NCI-H187 (cell line): ENCODE measurements around the gene PRKG1.
"Not testable (repeated sequence)": the region's sequence is repeated elsewhere in the genome, so short reads cannot be mapped to it uniquely, and the experiment has no call there.

Source experiments
- DNase-seq, 2 experiments: peaks; one replicate each; lab custom pipeline; 2025; lab: John Stamatoyannopoulos, UW

The PRKG1 gene

GRCh38 chr10:51227897-51228713 is 153.8 kb downstream of the PRKG1 start:
- no peak for DNase-seq

GRCh38 chr10:51228714-51229100 is 154.4 kb downstream of the PRKG1 start:
- no peak for DNase-seq

GRCh38 chr10:51230887-51231585 is 156.7 kb downstream of the PRKG1 start:
- DNase-seq, result no peak

- no peak for DNase-seq
Observed at GRCh38 chr10:51231754-51232153, 157.5 kb downstream of the PRKG1 start.

- DNase-seq, result no peak
Observed at GRCh38 chr10:51233337-51234100, 159.2 kb downstream of the PRKG1 start.

- no peak for DNase-seq
Observed at GRCh38 chr10:51235865-51236264, 161.6 kb downstream of the PRKG1 start.

GRCh38 chr10:51239006-51239405 is 164.7 kb downstream of the PRKG1 start:
- DNase-seq, result no peak

- DNase-seq, result no peak
Observed at GRCh38 chr10:51241461-51241860, 167.2 kb downstream of the PRKG1 start.

GRCh38 chr10:51242393-51242792 is 168.1 kb downstream of the PRKG1 start:
- DNase-seq, result no peak

GRCh38 chr10:51244309-51244708 is 170.0 kb downstream of the PRKG1 start:
- no peak for DNase-seq

- no peak for DNase-seq
Observed at GRCh38 chr10:51244748-51245490, 170.6 kb downstream of the PRKG1 start.

- no peak for DNase-seq
Observed at GRCh38 chr10:51246156-51246555, 171.9 kb downstream of the PRKG1 start.

GRCh38 chr10:51250278-51250920 is 176.1 kb downstream of the PRKG1 start:
- no peak for DNase-seq

GRCh38 chr10:51251110-51251509 is 176.8 kb downstream of the PRKG1 start:
- DNase-seq, result no peak

- no peak for DNase-seq
Observed at GRCh38 chr10:51255381-51255780, 181.1 kb downstream of the PRKG1 start.

- DNase-seq, result no peak
Observed at GRCh38 chr10:51257511-51258248, 183.4 kb downstream of the PRKG1 start.

GRCh38 chr10:51260376-51260775 is 186.1 kb downstream of the PRKG1 start:
- no peak for DNase-seq

- DNase-seq, result no peak
Observed at GRCh38 chr10:51266496-51266895, 192.2 kb downstream of the PRKG1 start.

- not testable (repeated sequence) for DNase-seq
Observed at GRCh38 chr10:51267980-51268570, 193.8 kb downstream of the PRKG1 start.

- no peak for DNase-seq
Observed at GRCh38 chr10:51269821-51270220, 195.5 kb downstream of the PRKG1 start.
